NCI-H1092 (cell line): ENCODE results near the gene MYO1D.
"Not testable (repeated sequence)": the region's sequence is repeated elsewhere in the genome, so short reads cannot be mapped to it uniquely, and the experiment has no call there.

Experiments
- DNase-seq: peaks from one replicate; lab custom pipeline; 2025; lab: John Stamatoyannopoulos, UW

MYO1D gene

DNA sequence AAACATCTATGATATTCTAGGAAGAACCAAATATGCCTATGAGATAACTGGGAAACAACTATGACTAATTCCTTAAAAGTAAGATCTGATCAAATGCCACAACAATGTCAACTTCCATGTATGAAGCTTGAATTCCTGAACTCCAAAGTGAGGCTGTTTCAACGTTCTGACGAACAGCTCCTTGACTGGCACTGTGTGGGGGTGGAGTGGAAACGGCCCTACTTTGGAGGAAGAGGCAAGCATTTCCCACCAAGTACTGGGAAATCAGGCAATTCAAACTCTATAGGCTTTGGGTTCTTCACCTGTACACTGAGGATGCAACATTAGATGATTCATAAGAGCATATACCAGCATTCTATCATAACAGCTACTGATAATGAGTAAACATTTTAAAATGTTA is 203.0 kb downstream of the MYO1D start:
- no peak for DNase-seq

DNA sequence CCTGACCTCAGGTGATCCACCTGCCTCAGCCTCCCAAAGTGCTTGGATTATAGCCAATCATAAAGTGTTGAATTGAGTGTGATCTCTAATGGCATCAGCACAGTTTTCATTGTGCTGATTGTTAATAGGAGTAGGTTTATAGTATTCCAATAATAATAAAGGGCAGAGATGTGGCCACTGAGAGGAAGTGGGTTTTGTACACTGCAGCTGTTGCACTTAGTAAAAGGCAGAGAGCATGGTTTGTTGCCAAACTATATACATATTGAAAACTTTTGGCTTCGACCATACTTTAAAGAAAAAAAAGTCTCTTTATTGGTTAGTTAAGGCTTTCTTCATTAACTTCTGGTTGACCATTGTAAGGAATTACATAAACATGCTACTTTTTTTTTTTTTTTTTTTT is 204.2 kb downstream of the MYO1D start:
- no peak for DNase-seq

GRCh38 chr17:32671896-32672295 is 205.0 kb downstream of the MYO1D start:
- no peak for DNase-seq

DNA sequence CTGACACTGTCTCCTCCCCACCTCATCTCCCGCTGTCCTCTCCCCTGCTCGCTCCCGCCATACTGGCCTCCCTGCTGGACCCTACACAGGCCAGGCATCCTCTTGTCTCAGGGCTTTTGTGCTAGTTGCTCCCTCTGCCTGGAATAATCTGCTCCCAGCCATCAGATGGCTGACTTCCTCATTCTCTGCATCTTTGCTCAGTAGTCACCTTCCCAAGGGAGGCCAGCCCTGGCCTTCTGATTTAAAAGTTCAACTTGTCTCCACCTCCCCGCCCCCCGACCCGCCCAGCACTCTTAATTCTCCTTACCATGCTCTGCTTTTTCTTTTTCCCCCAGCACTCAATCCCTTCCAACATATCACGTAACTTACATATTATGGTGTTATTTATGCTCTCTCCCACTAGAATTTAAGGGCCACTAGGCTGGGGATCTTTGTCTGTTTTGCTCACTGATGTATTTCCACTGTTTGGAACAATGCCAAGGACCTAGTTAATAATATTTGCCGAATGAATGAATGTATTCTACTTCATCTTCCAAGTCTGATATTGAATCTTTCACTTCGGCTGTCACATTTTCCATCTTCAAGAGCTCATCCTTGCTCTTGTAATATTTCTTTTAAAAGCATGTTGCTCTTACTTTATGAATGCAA is 211.9 kb downstream of the MYO1D start:
- no peak for DNase-seq

GRCh38 chr17:32660496-32660985 is 216.4 kb downstream of the MYO1D start:
- DNase-seq: no peak

DNA sequence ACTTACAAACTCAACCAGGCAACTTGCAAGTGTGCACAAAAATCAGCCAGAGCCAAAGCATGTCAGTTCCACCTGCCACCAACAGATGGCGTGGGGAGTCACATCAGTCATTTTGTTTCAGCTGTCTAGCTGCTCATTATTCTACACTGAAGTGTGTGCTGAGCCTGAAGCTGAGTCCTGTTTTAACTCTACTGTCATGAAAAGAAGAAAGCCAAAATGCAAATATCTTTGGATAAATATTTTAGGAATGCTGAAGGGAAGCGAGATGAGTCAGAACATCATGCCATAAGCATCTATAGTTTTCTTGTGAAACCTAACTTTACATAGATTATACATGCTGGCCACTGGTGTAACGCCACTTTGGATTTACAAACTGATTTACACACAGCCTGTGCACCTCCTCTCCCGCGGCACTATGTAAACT is 217.5 kb downstream of the MYO1D start:
- peak; percentile 34 for DNase-seq

- no peak for DNase-seq
Measured at GRCh38 chr17:32658470-32659418, 218.2 kb downstream of the MYO1D start.

GRCh38 chr17:32656886-32657285 is 220.0 kb downstream of the MYO1D start:
- no peak for DNase-seq

DNA sequence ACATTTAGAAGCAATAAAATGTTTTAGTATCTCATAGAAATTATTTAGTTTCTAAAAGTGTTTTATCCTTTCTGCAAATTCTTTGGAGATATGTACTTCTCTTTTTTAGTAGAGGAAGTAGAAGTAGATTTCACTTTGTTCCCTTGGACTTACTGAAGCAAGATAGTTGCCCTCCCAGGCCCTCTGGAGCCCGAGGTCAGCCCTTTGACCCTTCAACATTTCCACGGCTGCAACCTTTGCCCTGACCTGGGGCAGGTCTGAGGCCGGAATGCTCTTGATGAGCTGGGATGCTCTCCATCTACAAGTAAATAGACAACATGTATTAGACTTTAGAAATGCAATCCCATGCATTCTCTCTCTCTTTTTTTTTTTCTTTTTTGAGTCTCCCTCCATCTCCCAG is 222.6 kb downstream of the MYO1D start:
- no peak for DNase-seq

DNA sequence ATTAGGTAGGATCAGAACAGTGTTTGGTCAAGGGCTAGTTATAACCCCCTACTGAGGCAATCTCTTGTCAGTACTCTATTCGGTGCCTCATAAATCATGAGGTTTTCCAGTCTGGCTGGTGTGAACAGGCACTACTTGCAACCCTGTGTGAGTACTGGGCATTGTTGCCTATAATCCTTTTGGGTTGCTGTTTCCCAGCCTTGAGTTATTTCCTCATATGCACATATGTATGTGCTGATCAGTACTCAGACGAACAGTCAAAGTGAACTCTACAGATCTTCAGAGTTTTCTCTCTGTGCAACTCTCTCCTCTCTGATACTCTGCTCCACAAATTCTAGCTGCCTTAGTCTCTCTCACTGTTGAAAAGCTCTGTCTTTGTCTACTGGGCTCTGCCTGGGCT is 225.8 kb downstream of the MYO1D start:
- no peak for DNase-seq

GRCh38 chr17:32648450-32648849 is 228.5 kb downstream of the MYO1D start:
- no peak for DNase-seq

DNA sequence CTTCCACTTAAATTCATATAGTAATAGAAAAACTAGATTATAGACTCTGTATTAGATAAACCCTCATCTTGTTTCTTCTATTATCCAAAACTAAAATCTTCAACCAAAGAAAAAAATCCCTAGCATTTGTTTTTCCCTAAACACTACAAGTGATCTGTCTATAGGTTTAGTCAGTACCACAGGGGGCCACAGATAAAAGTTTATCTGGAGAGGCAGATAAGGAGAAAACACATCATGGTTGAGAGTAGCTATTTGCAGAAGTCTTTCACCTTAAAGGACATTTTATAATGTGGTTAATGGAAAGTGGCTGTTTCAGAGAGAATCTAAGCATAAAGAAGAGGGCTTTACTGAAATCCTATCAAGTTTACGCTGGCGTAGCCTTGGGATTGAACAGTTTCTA is 230.0 kb downstream of the MYO1D start:
- no peak for DNase-seq

- DNase-seq: not testable (repeated sequence)
Measured at GRCh38 chr17:32641514-32641913, 235.4 kb downstream of the MYO1D start.

GRCh38 chr17:32636598-32637218 is 240.2 kb downstream of the MYO1D start:
- DNase-seq: no peak

GRCh38 chr17:32634167-32634566 is 242.8 kb downstream of the MYO1D start:
- no peak for DNase-seq

- DNase-seq: no peak
Measured at GRCh38 chr17:32631341-32632096, 245.4 kb downstream of the MYO1D start.

DNA sequence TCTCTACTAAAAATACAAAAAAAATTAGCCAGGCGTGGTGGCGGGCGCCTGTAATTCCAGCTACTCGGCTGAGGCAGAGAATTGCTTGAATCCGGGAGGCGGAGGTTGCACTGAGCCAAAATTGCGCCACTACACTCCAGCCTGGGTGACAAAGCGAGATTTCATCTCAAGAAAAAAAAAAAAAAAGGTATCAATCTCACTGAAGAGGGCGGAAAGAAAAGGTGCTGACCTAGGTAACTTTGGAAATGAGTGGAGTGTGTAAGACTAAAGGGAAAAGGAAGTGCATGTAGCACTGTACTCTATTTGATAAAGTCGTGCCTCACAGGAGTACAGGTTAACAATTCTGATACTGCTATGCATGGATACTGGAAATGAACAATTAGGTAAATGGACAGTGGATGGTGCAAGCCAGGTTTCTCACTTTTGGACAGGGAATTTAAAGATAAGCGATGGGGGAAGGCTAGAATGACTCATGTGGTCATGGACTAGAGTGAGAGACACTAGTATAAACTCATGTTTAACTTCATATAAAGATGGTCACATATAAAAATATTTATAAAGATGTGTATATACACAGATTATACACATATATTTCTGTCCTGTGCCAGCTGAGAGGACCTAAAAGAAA is 247.2 kb downstream of the MYO1D start:
- DNase-seq: no peak

- DNase-seq: peak; percentile 71
Measured at GRCh38 chr17:32628271-32629044, 248.5 kb downstream of the MYO1D start.

- peak; percentile 97 for DNase-seq
Measured at GRCh38 chr17:32627239-32627996, 249.5 kb downstream of the MYO1D start.

DNA sequence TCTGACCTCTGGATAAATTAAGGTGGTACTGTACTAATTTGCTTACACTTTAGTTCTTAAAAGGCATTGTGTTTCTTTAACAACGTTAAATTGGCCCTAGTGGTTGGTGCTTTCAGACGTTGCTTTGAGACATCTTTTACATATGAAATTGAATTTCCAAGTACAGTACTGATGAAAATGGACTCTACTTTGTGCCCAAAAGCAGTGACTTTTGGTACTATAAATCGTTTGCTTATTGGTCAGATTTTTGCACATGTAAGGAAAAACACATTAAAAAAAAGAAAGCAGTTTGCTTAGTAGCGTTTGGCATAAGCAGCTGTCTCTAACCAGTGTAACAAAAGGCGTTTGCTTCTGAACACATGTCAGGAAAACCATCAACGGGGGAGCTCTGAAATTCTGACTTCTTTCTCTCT is 250.5 kb downstream of the MYO1D start:
- DNase-seq: peak; percentile 50
